CD4-positive, alpha-beta T cell treated with Interleukin-6 for 4 hours (primary cell): ENCODE results near the gene CCNY.
A peak's percentile ranks its signal among the peaks of the same experiment; 100 is the strongest.
"Not testable (repeated sequence)": the region's sequence is repeated elsewhere in the genome, so short reads cannot be mapped to it uniquely, and the experiment has no call there.

Source experiments
- DNase-seq: peaks from one replicate; pipeline ENCODE4 v3.0.0-alpha.2; 2020; ENCODE audit warnings: mixed read lengths

The CCNY gene

DNA sequence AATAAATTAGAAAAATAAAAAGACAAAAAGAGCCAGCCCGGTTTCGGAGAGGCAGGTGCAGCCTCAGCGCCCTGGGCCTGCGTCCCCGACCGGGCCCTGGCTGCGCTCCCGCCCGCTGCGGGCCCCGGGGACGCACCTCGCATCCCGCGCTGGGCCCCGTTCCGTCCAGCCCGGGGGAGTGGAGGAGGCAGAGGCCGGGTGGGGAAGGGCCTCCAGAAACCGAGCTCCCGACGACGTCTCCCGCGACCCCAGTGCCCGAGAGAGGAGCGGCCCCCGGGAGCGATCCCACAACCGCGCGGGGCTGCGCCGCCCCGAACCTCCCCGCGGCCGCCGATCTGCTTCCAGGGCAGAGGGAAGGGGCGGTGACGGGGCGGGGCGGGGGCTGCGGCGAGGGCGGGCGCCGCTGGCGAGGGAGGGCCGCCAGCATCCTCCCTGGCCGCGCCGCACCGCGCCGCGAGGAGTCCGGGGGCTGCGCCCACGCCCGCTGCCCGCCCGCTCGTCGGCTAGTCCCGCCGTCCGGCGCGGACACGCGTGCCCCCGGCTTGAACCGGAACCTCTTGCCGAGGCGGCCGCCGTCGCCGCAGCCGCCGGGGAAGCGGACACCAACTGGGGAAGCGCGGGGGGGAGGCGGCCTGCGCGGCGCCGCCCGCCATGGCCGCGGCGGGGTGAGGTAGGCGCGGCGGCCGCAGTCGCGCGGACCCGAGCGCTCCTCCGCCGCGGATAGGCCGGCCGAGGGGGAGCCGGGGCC, at the start of gene CCNY:
Gene CCNY (plus strand): TSS at position 426 of the 748 bp plus-strand sequence. CDS start 545 bp downstream, outside the sequence.
- peak; percentile 87 for DNase-seq

GRCh38 chr10:35289198-35289597, 47.1 kb upstream of the CCNY start:
- DNase-seq = no peak

- no peak for DNase-seq
Measured at GRCh38 chr10:35294506-35294905, 41.8 kb upstream of the CCNY start.

GRCh38 chr10:35299016-35299415, 37.3 kb upstream of the CCNY start:
- no peak for DNase-seq

DNA sequence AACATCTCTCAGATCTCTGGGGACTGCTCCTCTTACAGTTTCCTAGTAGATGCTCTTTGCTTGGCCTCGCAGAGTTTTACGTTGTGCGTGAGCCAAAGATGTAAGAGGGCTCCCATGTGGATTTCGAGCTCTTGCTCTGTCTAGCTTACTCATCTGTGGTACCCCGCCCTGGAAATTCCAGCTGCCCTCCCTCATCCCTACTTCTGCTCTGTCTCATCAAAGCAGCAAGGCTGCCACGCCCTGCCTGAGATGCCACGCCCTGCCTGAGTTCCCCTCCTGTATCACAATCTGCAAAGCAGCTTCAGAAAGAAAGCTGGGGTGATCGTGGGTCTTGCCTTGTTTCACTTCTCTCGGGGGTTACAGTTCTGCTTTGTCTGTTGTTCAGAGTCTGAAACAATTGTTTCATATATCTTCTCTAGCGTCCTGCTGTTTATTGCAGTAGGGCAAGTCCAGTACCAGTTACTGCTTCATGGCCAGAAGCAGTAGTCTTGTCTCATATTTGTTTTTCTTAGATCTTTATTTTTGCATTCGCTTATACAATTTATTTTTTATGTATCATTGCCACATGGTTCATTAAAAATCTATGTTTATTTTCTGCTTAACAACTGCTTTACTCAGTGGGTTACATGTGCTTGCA, 36.1 kb upstream of the CCNY start:
- peak; percentile 2 for DNase-seq

GRCh38 chr10:35304649-35305048, 31.7 kb upstream of the CCNY start:
- no peak for DNase-seq

DNA sequence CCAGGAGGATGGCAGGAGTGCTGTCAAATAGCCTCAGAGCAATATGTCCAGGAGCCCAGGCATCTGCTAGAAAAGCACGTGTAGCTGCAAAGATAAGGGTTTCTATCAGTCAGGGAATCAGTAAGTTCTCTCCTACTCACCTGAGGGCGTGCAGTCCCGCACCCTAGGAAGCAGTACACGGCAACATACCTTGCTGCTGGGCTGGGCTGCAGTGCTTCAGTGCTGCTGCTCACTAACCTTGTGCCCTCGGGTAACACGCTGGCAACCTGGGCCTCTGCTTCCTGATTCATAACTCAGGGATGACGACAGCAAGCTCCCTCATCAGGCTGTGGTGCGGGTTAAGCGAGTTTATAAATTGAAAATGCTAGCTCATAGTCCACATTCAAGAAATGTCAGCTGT, 29.5 kb upstream of the CCNY start:
- DNase-seq = no peak

- DNase-seq = no peak
Measured at GRCh38 chr10:35307297-35307696, 29.0 kb upstream of the CCNY start.

GRCh38 chr10:35308809-35309208, 27.5 kb upstream of the CCNY start:
- no peak for DNase-seq

- not testable (repeated sequence) for DNase-seq
Measured at GRCh38 chr10:35314142-35314541, 22.2 kb upstream of the CCNY start.

- not testable (repeated sequence) for DNase-seq
Measured at GRCh38 chr10:35315235-35315634, 21.1 kb upstream of the CCNY start.

DNA sequence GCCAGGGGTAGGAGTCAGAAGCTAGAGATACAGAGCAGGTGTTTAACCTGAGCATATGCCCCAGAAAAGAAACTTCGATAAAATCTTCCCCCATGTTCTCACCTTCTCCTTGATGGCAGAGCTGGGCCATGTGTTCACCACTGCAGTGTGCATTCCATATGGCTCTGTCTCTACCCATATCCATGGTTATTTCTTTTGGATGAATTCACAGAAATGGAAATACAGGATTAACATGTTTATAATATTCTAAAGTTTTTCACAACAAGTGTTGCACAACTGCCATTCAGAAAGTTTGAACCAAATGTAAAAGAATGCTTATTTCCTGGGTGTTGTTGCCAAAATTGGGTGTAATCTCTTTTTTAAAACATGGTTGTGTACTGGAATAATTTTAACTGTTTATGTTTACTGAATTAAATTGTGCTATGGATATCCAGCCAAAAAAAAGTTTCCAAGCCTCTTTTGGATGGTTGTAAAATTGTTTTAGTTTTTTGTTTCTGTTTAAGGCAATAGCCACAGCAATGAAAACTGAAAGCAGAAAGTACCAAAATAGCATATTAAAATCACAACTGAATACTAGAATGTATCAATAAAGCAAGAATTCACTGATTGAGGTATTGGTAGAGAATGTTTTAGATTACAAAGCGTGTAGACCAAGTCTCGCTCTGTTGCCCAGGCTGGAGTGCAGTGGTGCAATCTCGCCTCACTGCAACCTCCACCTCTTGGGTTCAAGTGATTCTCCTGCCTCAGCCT, 19.9 kb upstream of the CCNY start:
- no peak for DNase-seq

DNA sequence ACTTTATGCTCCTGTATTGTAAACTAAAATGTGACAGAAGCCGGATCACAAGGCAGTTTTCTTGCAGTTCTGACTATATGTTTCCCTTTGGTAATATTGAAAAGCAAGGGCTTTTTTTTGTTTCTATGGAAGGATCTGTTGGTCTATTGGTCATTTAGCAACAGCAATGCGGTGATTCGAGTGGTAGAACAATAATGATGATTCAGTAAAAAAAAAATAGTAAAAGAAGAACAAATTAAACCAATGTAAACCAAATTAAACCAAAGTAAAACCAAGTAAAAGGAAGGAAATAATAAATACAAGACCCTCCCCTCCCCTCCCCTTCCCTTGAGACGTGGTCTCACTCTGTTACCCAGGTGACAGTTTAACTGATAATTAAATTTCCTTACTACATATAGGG, 17.8 kb upstream of the CCNY start:
- no peak for DNase-seq

DNA sequence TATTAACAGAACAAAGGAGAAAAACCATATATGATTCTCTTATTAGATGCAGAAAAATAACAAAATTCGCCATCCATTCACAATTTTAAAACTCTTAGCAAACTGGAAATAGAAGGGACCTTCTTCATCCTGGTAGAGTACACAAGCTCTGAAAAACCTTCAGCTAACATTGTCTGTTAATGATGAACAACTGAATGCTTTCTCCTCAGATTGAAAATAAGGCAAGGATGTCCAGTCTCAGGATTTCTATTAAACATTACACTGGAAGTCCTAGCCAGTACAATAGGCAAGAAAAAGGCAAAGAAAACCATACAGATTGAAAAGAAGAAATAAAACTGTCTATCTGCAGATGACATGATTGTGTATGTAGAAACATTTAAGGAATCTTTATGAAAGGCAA, 16.0 kb upstream of the CCNY start:
- no peak for DNase-seq

DNA sequence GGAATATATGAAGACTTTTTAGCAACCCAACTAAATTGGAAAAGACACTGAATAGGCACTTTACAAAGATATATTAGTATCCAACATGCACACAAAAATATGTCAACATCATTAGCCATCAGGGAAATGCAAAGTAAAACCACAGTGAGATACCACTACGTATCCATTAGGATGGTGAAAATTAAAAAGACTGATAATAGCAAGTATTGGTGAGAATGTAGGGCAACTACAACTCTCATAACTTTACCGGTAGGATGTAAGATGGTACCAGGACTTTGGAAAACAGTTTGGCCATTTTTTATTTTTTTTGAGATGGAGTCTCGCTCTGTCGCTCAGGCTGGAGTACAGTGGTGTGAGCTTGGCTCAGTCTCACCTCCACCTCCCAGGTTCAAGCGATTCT, 13.7 kb upstream of the CCNY start:
- DNase-seq = no peak

GRCh38 chr10:35324196-35324595, 12.1 kb upstream of the CCNY start:
- no peak for DNase-seq

- no peak for DNase-seq
Measured at GRCh38 chr10:35326466-35327235, 9.7 kb upstream of the CCNY start.

DNA sequence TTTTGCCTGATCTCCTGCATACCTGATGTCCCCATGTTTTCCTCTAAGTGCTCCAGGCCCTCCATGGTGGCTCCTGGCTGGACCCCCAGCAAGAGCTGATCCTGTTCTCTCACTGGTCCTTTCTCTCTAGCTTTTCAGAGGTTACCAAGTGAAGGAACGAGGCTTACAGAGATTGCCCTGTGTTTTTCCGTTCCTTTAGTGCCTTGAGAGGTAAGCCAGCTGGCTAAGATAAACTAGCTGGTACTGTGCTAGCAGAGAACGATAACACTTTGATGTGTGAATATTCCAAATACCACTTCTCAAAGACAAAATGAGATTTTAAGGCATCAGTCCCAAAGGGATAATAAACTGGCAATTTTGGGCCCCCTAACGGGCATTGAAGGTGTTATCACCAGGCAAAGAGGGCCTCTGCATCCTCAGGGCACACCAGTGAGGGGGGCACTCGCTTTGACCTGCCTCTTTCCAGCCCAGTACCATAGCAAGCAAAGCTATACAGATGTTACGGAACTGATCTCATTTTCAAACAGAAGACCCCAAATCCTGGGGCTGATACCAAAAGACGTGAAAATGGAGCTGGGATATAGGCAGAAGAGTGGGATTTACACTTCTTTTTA, 8.4 kb upstream of the CCNY start:
- no peak for DNase-seq

DNA sequence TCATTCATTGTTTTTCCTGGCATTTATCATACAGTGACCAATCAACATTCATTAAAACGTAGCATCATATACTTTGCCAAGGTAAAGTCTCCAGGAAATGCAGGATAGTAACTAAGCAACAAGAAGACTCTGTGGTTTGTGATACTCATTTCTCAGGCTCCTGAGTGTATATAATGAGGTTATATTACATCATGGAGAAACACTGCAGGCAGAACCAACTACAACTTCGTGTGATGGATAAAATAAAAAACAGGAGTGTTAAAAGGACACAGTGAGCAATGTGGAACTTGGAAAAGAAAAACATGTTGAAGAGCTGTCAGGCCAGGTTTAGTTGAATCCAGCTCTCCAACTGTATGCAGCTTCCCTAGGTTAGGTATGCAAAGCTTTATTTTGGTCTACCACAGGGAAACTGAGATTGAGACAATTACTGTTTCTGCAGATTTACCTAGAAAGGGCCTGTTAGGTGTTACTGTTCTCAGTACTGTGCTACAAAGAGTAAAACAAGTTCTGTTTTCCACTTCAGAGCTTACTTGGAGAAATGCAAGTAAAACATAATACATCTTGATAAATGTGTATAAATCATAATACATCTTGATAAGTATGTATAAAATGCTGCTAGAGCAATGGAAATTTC, 7.8 kb upstream of the CCNY start:
- DNase-seq = no peak

- DNase-seq = no peak
Measured at GRCh38 chr10:35329520-35329919, 6.8 kb upstream of the CCNY start.

DNA sequence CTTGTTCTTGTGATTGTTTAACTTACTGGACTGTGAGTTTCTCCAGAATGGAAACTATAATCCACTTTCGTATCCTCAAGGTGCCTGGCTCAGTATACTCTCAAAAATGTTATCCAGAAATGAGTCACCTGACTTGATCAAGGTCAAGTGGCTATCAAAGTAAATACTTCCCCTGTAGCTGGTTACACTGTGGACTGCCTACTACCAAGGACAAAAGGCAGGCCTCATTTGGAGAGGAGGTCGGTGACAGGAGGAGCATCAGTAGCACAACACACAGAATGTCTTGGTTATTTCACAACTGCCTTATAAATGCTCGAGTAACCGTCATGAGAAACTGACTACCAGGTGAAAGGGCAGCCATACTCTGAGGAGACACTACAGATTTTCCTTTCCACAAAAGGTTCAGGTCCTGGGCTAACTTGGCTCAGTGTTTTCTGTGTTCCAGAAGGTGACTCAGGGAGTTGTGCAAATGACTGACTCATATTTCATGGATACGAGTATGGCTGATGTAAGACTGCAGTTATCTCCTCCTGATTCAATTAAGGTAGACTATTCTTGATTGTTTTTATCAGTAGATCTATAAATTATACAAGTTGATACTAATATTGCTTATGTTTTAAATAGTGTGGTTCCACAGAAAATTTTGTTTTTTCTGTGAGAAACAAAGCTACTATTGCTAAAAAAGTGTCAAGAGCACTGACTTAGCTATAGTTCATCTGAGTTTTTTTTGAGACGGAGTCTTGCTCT, 4.2 kb upstream of the CCNY start:
- no peak for DNase-seq
